NCI-H1417 (cell line): ENCODE data around the gene NUP210.
"Not testable (repeated sequence)": the region's sequence is repeated elsewhere in the genome, so short reads cannot be mapped to it uniquely, and the experiment has no call there.

Source experiments
- DNase-seq, 3 experiments: peaks; one replicate each; lab custom pipeline; 2025; lab: John Stamatoyannopoulos, UW

The NUP210 gene

GRCh38 chr3:13420045-13420830, at the start of gene NUP210:
NUP210 (minus strand) TSS chr3:13420322; CDS start chr3:13420226, 96 bp downstream.
- peak; percentile 55 to 76 (median 74) for DNase-seq

- no peak for DNase-seq
Measured at GRCh38 chr3:13466781-13467180, 46.7 kb upstream of the NUP210 start.

- DNase-seq = no peak
Measured at GRCh38 chr3:13465236-13465873, 45.2 kb upstream of the NUP210 start.

- no peak for DNase-seq
Measured at GRCh38 chr3:13463618-13464400, 43.7 kb upstream of the NUP210 start.

- no peak for DNase-seq
Measured at GRCh38 chr3:13462822-13463221, 42.7 kb upstream of the NUP210 start.

GRCh38 chr3:13462125-13462629, 42.1 kb upstream of the NUP210 start:
- DNase-seq = no peak

- DNase-seq = peak in 2 of 3 experiments; percentile 32 to 37
Measured at GRCh38 chr3:13461169-13462124, 41.3 kb upstream of the NUP210 start.

GRCh38 chr3:13460341-13460736, 40.2 kb upstream of the NUP210 start:
- DNase-seq = no peak

- DNase-seq = no peak
Measured at GRCh38 chr3:13459605-13460340, 39.7 kb upstream of the NUP210 start.

GRCh38 chr3:13457593-13457992, 37.5 kb upstream of the NUP210 start:
- DNase-seq = no peak

- no peak for DNase-seq
Measured at GRCh38 chr3:13455644-13456043, 35.5 kb upstream of the NUP210 start.

GRCh38 chr3:13452490-13453335, 32.6 kb upstream of the NUP210 start:
- DNase-seq = peak; percentile 17 to 60 (median 21)

- DNase-seq = no peak
Measured at GRCh38 chr3:13451301-13451673, 31.2 kb upstream of the NUP210 start.

- DNase-seq = not testable (repeated sequence)
Measured at GRCh38 chr3:13442882-13443281, 22.8 kb upstream of the NUP210 start.

- peak in 1 of 3 experiments; percentile 5 for DNase-seq
Measured at GRCh38 chr3:13440204-13440817, 20.2 kb upstream of the NUP210 start.

- not testable (repeated sequence) for DNase-seq
Measured at GRCh38 chr3:13436213-13436612, 16.1 kb upstream of the NUP210 start.

GRCh38 chr3:13433912-13434311, 13.8 kb upstream of the NUP210 start:
- no peak for DNase-seq

GRCh38 chr3:13432093-13432492, 12.0 kb upstream of the NUP210 start:
- no peak for DNase-seq

- DNase-seq = not testable (repeated sequence)
Measured at GRCh38 chr3:13430411-13430875, 10.3 kb upstream of the NUP210 start.
